Measurements from ENCODE around the gene PCDHA8. TPM values are rescaled to one million over a fixed set of nuclear protein-coding genes. Genes with fewer than 3 reads are reported as not detected.
"Not testable (repeated sequence)": the region's sequence is repeated elsewhere in the genome, so short reads cannot be mapped to it uniquely, and the experiment has no call there.

The PCDHA8 gene
- total RNA-seq, 1 donor from 2014 or later, result 2.9 TPM

GRCh38 chr5:140828362-140828737, 12.6 kb upstream of the PCDHA8 start:
- H3K4me1 Mint-ChIP-seq (ENCODE audit: unreplicated experiment), result peaks cover 4% of the 10 kb centered on the region
- no peaks in the 10 kb centered on the region for H3K27me3 Mint-ChIP-seq
- peak; percentile 57 for TF ChIP-seq CTCF (conservative IDR thresholded peaks at IDR 0.05)
- DNase-seq (ENCODE audit: extremely low spot score, unreplicated experiment), result no peak
- peak overlapping the region; percentile 92 for H3K4me3 Mint-ChIP-seq
- peaks cover 14% of the 10 kb centered on the region for H3K9me3 Mint-ChIP-seq
- H3K27ac Mint-ChIP-seq, result peak overlapping the region; percentile 87
- peaks cover 34% of the 10 kb centered on the region for H3K36me3 Mint-ChIP-seq

- H3K36me3 Mint-ChIP-seq, result peaks cover 45% of the 10 kb centered on the region
- not testable (repeated sequence) for H3K4me1 Mint-ChIP-seq (ENCODE audit: unreplicated experiment); H3K27ac Mint-ChIP-seq; H3K27me3 Mint-ChIP-seq; DNase-seq (ENCODE audit: extremely low spot score, unreplicated experiment); H3K4me3 Mint-ChIP-seq
- H3K9me3 Mint-ChIP-seq, result peaks cover 14% of the 10 kb centered on the region
Measured at GRCh38 chr5:140829511-140830501, 11.2 kb upstream of the PCDHA8 start.

- Mint-ChIP-seq H3K36me3 (peaks cover 33% of the 10 kb centered on the region), H3K4me1 (ENCODE audit: unreplicated experiment) (no peaks in the 10 kb centered on the region), H3K27me3 (no peaks in the 10 kb centered on the region), H3K9me3 (peaks cover 9% of the 10 kb centered on the region), H3K27ac (peak within 1 kb of the TSS; percentile 54), H3K4me3 (peak within 1 kb of the TSS; percentile 86)
- no peak for DNase-seq (ENCODE audit: extremely low spot score, unreplicated experiment)
- no peak for TF ChIP-seq CTCF (conservative IDR thresholded peaks at IDR 0.05)
Measured at GRCh38 chr5:140833993-140834392, 7.0 kb upstream of the PCDHA8 start, which contains the start of gene PCDHA7. Gene PCDHA7, plus strand, starts transcription at chr5:140834269. Its CDS starts 115 bp downstream, at chr5:140834384.

GRCh38 chr5:140834439-140835008, 6.5 kb upstream of the PCDHA8 start:
- H3K27me3 Mint-ChIP-seq; H3K9me3 Mint-ChIP-seq; DNase-seq (ENCODE audit: extremely low spot score, unreplicated experiment); H3K4me1 Mint-ChIP-seq (ENCODE audit: unreplicated experiment): not testable (repeated sequence)
- H3K4me3 Mint-ChIP-seq, result peak overlapping the region; percentile 86
- peaks cover 35% of the 10 kb centered on the region for H3K36me3 Mint-ChIP-seq
- peak overlapping the region; percentile 54 for H3K27ac Mint-ChIP-seq

GRCh38 chr5:140835622-140836510, 5.1 kb upstream of the PCDHA8 start:
- Mint-ChIP-seq H3K4me1 (ENCODE audit: unreplicated experiment) (no peaks in the 10 kb centered on the region), H3K27ac (no peak overlapping the region), H3K27me3 (no peaks in the 10 kb centered on the region), H3K9me3 (peaks cover 15% of the 10 kb centered on the region), H3K4me3 (no peak overlapping the region), H3K36me3 (peaks cover 40% of the 10 kb centered on the region)
- no peak for TF ChIP-seq CTCF (conservative IDR thresholded peaks at IDR 0.05)
- no peak for DNase-seq (ENCODE audit: extremely low spot score, unreplicated experiment)

Measured in type B pancreatic cell (in vitro differentiated cells).